ENCODE results near the gene GXYLT2.
A peak's percentile ranks its signal among the peaks of the same experiment; 100 is the strongest.
"Not testable (repeated sequence)": the region's sequence is repeated elsewhere in the genome, so short reads cannot be mapped to it uniquely, and the experiment has no call there.

The GXYLT2 gene

GRCh38 chr3:72892081-72892775, 4.4 kb downstream of the GXYLT2 start:
- no peak for DNase-seq (ENCODE audit: low spot score)

GRCh38 chr3:72892870-72893269, 5.0 kb downstream of the GXYLT2 start:
- peak; percentile 16 for DNase-seq (ENCODE audit: low spot score)

- DNase-seq (ENCODE audit: low spot score), result no peak
Observed at GRCh38 chr3:72894976-72895552, 7.2 kb downstream of the GXYLT2 start.

- DNase-seq (ENCODE audit: low spot score), result no peak
Observed at GRCh38 chr3:72896996-72897757, 9.3 kb downstream of the GXYLT2 start.

- no peak for DNase-seq (ENCODE audit: low spot score)
Observed at GRCh38 chr3:72897758-72898007, 9.8 kb downstream of the GXYLT2 start.

- no peak for DNase-seq (ENCODE audit: low spot score)
Observed at GRCh38 chr3:72899349-72899765, 11.5 kb downstream of the GXYLT2 start.

GRCh38 chr3:72900048-72900447, 12.2 kb downstream of the GXYLT2 start:
- no peak for DNase-seq (ENCODE audit: low spot score)

GRCh38 chr3:72901840-72902239, 14.0 kb downstream of the GXYLT2 start:
- DNase-seq (ENCODE audit: low spot score), result no peak

- DNase-seq (ENCODE audit: low spot score), result no peak
Observed at GRCh38 chr3:72903004-72903403, 15.2 kb downstream of the GXYLT2 start.

- no peak for DNase-seq (ENCODE audit: low spot score)
Observed at GRCh38 chr3:72904163-72904562, 16.3 kb downstream of the GXYLT2 start.

- DNase-seq (ENCODE audit: low spot score), result no peak
Observed at GRCh38 chr3:72906154-72906553, 18.3 kb downstream of the GXYLT2 start.

- DNase-seq (ENCODE audit: low spot score), result no peak
Observed at GRCh38 chr3:72907131-72907711, 19.4 kb downstream of the GXYLT2 start.

GRCh38 chr3:72907731-72908620, 20.1 kb downstream of the GXYLT2 start:
- no peak for DNase-seq (ENCODE audit: low spot score)

GRCh38 chr3:72909591-72909990, 21.7 kb downstream of the GXYLT2 start:
- no peak for DNase-seq (ENCODE audit: low spot score)

GRCh38 chr3:72912532-72912931, 24.7 kb downstream of the GXYLT2 start:
- no peak for DNase-seq (ENCODE audit: low spot score)

GRCh38 chr3:72914383-72914782, 26.5 kb downstream of the GXYLT2 start:
- no peak for DNase-seq (ENCODE audit: low spot score)

GRCh38 chr3:72916250-72916649, 28.4 kb downstream of the GXYLT2 start:
- no peak for DNase-seq (ENCODE audit: low spot score)

GRCh38 chr3:72919520-72919919, 31.7 kb downstream of the GXYLT2 start:
- DNase-seq (ENCODE audit: low spot score), result no peak

GRCh38 chr3:72924055-72924454, 36.2 kb downstream of the GXYLT2 start:
- DNase-seq (ENCODE audit: low spot score), result no peak

GRCh38 chr3:72928781-72929735, 41.2 kb downstream of the GXYLT2 start:
- DNase-seq (ENCODE audit: low spot score), result not testable (repeated sequence)

GRCh38 chr3:72930754-72931153, 42.9 kb downstream of the GXYLT2 start:
- DNase-seq (ENCODE audit: low spot score), result no peak

Data from germinal center (tissue), 1 donor.